Activated T-cell treated with anti-CD3 and anti-CD28 coated beads, Interleukin-2, amount 50 U/mL, for 72 hours (primary cell): Measurements from ENCODE around the gene NTNG2. TPM values are rescaled to one million over a fixed set of nuclear protein-coding genes. Genes with fewer than 3 reads are reported as not detected.

Experiments
- ATAC-seq, 2 donors: fragments of 150-1000 bp; cut with Tn5 transposase; replicated peaks in 1 of 2; 2 replicates each; pipeline ENCODE4 v1.10.0; 2021; ENCODE audit warnings: moderate library complexity in 2 of 2, mild to moderate bottlenecking in 1 of 2
- DNase-seq, 2 donors: peaks; one replicate each; pipeline ENCODE4 v3.0.0; 2021 to 2022; ENCODE audit warnings: mixed read lengths in 1 of 2
- H3K27ac Mint-ChIP-seq: one replicate; pipeline ENCODE4 v1.8.0; 2022; ENCODE audit warnings: mild to moderate bottlenecking, moderate library complexity, mixed read lengths
- H3K27me3 Mint-ChIP-seq: one replicate; pipeline ENCODE4 v1.8.0; 2022; ENCODE audit warnings: low read depth, mixed read lengths
- H3K36me3 Mint-ChIP-seq, 2 donors: one replicate each; pipeline ENCODE4 v1.8.0; 2022; ENCODE audit warnings: mixed read lengths in 2 of 2, mild to moderate bottlenecking in 1 of 2; ENCODE audit not compliant: insufficient read depth in 2 of 2
- H3K4me1 Mint-ChIP-seq: one replicate; pipeline ENCODE4 v1.8.0; 2022; ENCODE audit warnings: low read depth, mixed read lengths
- H3K4me3 Mint-ChIP-seq, 2 donors: one replicate each; pipeline ENCODE4 v1.8.0; 2022; ENCODE audit warnings: mild to moderate bottlenecking in 2 of 2, mixed read lengths in 2 of 2, moderate library complexity in 2 of 2
- H3K9me3 Mint-ChIP-seq, 2 donors: one replicate each; pipeline ENCODE4 v1.8.0; 2022; ENCODE audit warnings: mixed read lengths in 2 of 2
- total RNA-seq, 2 donors: library from RNA; stranded (reverse); gene quantifications; one replicate each; pipeline ENCODE4 v1.2.3, GENCODE V29; 2022

Gene NTNG2
- total RNA-seq, 2 donors from 2014 or later, result 3.2 to 5.4 TPM

- no peak for ATAC-seq
- Mint-ChIP-seq H3K27ac (no peak overlapping the region), H3K36me3 (no peaks in the 10 kb centered on the region), H3K27me3 (peaks cover 40% of the 10 kb centered on the region), H3K4me3 (no peak overlapping the region), H3K4me1 (peaks cover 1% of the 10 kb centered on the region), H3K9me3 (no peaks in the 10 kb centered on the region)
- DNase-seq, result no peak
Observed at GRCh38 chr9:132136151-132136780, 25.6 kb upstream of the NTNG2 start.

DNA sequence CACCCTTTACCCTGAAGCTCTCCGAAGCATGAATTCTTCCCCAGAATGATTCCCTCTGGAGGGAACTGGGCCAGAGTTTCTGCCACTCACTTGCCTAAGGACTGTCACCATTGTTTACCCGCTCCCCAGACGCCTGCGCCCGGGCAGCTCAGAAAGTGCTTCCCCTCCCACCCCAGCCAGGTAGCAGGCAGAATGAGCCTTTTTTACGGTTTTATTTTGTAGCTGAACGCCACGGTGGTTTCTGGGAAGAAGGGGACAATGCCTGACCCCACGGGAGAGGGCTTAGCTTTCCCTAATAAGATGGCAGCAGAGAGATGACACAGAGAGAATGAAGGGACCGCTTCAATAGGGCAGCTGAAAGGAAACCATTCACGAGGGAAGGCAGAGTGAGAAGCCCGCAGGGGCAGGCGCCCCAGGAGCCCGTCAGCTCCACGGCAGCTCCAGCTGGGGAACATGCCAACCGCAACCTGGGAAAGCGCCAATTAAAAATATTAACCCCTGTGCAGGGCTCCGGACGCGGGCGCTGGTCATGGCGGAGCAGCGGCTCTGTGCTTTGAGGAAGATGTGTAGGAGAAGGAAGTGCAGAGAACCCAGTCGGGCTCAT lies 20.4 kb upstream of the NTNG2 start:
- H3K36me3 Mint-ChIP-seq, result no peaks in the 10 kb centered on the region
- ATAC-seq (no peak), DNase-seq (no peak)
- H3K27me3 Mint-ChIP-seq, result peaks cover 59% of the 10 kb centered on the region
- H3K4me1 Mint-ChIP-seq, result peaks cover 23% of the 10 kb centered on the region
- H3K27ac Mint-ChIP-seq, result no peak overlapping the region
- peak overlapping the region; percentile 77 to 81 for H3K4me3 Mint-ChIP-seq
- no peaks in the 10 kb centered on the region for H3K9me3 Mint-ChIP-seq

DNA sequence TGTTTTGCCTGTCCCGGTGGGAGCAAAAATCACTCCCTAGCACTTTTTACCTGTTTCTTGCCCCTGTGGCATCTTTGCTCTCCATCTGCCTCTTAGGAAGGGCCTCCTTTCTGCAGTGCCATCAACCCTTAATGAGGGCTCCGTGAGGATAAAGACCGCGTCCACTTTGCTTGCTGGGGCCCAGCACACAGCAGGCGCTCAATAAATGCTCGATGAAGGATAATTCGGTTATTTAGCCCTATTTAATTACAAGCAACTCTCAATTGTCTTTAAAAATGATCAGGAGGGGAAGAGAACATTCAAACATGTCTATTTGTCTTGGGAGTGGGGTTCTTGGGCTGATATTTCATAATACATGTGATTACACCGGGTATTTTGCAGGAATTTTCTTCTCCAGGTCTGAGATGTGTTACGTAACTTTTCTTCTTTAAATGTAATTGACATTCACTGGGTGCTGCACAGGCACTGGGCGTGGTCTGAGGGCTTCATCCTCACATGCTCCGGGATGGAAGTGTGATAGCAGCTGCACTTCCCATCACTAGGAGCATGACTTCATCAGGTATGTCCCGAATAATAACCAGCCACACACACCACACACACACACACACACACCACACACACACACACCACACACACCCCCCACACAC lies 19.8 kb upstream of the NTNG2 start:
- ATAC-seq, result no peak
- peaks cover 65% of the 10 kb centered on the region for H3K27me3 Mint-ChIP-seq
- no peaks in the 10 kb centered on the region for H3K36me3 Mint-ChIP-seq
- no peak overlapping the region for H3K27ac Mint-ChIP-seq
- H3K4me1 Mint-ChIP-seq, result peaks cover 29% of the 10 kb centered on the region
- DNase-seq, result no peak
- no peaks in the 10 kb centered on the region for H3K9me3 Mint-ChIP-seq
- H3K4me3 Mint-ChIP-seq, result peak overlapping the region; percentile 77 to 81

- DNase-seq, result no peak
- Mint-ChIP-seq H3K27me3 (peaks cover 70% of the 10 kb centered on the region), H3K9me3 (no peaks in the 10 kb centered on the region), H3K36me3 (no peaks in the 10 kb centered on the region), H3K4me1 (peaks cover 32% of the 10 kb centered on the region), H3K27ac (no peak overlapping the region), H3K4me3 (no peak overlapping the region)
- ATAC-seq, result no peak
Observed at GRCh38 chr9:132142924-132143323, 18.9 kb upstream of the NTNG2 start.

DNA sequence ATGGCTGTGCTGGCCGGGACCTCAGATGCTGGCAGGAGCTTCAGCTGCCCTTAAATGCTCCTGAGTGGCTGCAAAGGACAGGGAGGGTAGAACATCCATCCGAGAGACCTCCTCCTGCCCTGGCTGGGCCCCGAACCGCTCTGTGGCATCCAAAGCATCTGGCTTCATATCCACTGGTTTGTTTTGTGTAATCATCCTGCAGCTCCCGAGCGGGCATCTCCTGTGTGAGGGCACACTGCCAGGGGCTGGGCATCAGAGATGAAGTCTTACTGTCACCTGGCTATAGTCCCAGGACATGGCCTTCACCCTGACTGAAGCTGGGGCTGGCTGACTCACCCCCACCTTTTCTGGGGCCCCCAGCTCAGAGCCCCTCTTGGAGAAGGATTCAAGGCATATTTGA lies 18.5 kb upstream of the NTNG2 start:
- no peak for ATAC-seq
- peaks cover 75% of the 10 kb centered on the region for H3K27me3 Mint-ChIP-seq
- H3K4me3 Mint-ChIP-seq, result no peak overlapping the region
- H3K9me3 Mint-ChIP-seq, result no peaks in the 10 kb centered on the region
- no peaks in the 10 kb centered on the region for H3K36me3 Mint-ChIP-seq
- DNase-seq, result no peak
- peaks cover 35% of the 10 kb centered on the region for H3K4me1 Mint-ChIP-seq
- no peak overlapping the region for H3K27ac Mint-ChIP-seq

- Mint-ChIP-seq H3K27ac (no peak overlapping the region), H3K36me3 (no peaks in the 10 kb centered on the region), H3K9me3 (no peaks in the 10 kb centered on the region), H3K27me3 (peaks cover 87% of the 10 kb centered on the region), H3K4me1 (peaks cover 35% of the 10 kb centered on the region), H3K4me3 (peak overlapping the region; percentile 23 to 24)
- ATAC-seq, result peak; percentile 91 to 96
- DNase-seq, result peak; percentile 39 to 51
Observed at GRCh38 chr9:132144708-132145365, 17.0 kb upstream of the NTNG2 start.

DNA sequence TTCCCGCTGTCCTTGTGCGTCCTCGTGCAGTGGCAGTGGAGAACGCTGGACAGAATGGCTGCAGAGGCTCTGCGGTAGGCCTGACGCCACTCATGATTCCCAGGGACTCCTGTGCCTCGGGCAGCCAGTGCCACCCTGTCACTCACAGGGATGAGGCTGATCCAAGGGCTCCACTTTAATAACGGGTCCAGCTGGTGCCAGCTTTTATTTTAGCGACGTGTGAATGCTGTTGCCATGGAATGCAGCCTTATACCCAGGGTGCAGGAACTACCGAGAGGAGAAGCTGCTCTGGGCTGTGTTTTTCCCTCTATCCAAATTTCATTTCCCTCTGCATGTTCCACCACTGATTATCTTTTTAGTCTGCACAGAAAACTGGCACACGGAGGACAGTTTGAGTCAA lies 15.8 kb upstream of the NTNG2 start:
- Mint-ChIP-seq H3K27ac (no peak overlapping the region), H3K4me1 (peaks cover 35% of the 10 kb centered on the region), H3K36me3 (no peaks in the 10 kb centered on the region), H3K27me3 (peaks cover 82% of the 10 kb centered on the region), H3K4me3 (no peak overlapping the region), H3K9me3 (no peaks in the 10 kb centered on the region)
- no peak for ATAC-seq
- DNase-seq, result no peak

GRCh38 chr9:132146575-132146974 lies 15.3 kb upstream of the NTNG2 start:
- DNase-seq (no peak), ATAC-seq (no peak)
- Mint-ChIP-seq H3K27ac (no peak overlapping the region), H3K4me3 (no peak overlapping the region), H3K4me1 (peaks cover 31% of the 10 kb centered on the region), H3K36me3 (no peaks in the 10 kb centered on the region), H3K9me3 (no peaks in the 10 kb centered on the region), H3K27me3 (peaks cover 77% of the 10 kb centered on the region)

GRCh38 chr9:132147331-132147730 lies 14.5 kb upstream of the NTNG2 start:
- no peaks in the 10 kb centered on the region for H3K9me3 Mint-ChIP-seq
- ATAC-seq (peak; percentile 26 to 55), DNase-seq (peak; percentile 16 to 18)

GRCh38 chr9:132147839-132148238 lies 14.0 kb upstream of the NTNG2 start:
- peaks cover 64% of the 10 kb centered on the region for H3K27me3 Mint-ChIP-seq

More at GRCh38 chr9:132147331-132147730, 14.5 kb upstream of the NTNG2 start:
- no peaks in the 10 kb centered on the region for H3K36me3 Mint-ChIP-seq
- H3K27ac Mint-ChIP-seq, result no peak overlapping the region
- peaks cover 69% of the 10 kb centered on the region for H3K27me3 Mint-ChIP-seq
- H3K4me1 Mint-ChIP-seq, result peaks cover 24% of the 10 kb centered on the region
- H3K4me3 Mint-ChIP-seq, result no peak overlapping the region

DNA sequence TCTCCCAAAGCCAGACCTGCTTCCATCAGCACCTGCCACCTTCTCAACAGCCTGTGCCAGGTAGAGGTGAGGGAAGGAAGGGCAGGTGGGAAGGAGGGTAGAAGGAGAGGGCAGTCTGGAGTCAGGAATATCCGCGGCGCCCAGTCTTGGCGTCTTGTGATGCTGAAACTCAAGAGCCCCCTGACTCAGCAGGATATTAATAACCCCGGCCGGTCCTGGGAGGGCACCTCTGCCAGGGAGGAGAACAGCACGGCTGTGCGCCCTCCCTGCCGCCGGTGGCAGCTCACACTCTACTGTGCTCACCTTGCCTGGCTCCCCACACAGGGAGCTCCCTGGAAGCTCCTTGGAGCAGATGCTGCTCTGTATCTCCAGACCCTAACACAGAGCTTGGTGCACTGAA lies 11.6 kb upstream of the NTNG2 start:
- no peaks in the 10 kb centered on the region for H3K36me3 Mint-ChIP-seq
- H3K4me1 Mint-ChIP-seq, result peaks cover 17% of the 10 kb centered on the region
- no peak for ATAC-seq
- DNase-seq, result no peak
- H3K27me3 Mint-ChIP-seq, result peaks cover 61% of the 10 kb centered on the region
- no peak overlapping the region for H3K27ac Mint-ChIP-seq
- no peaks in the 10 kb centered on the region for H3K9me3 Mint-ChIP-seq
- no peak overlapping the region for H3K4me3 Mint-ChIP-seq

More at GRCh38 chr9:132147839-132148238, 14.0 kb upstream of the NTNG2 start:
- peaks cover 24% of the 10 kb centered on the region for H3K4me1 Mint-ChIP-seq
- DNase-seq (no peak), ATAC-seq (no peak)
- H3K36me3 Mint-ChIP-seq, result no peaks in the 10 kb centered on the region
- no peak overlapping the region for H3K4me3 Mint-ChIP-seq
- no peak overlapping the region for H3K27ac Mint-ChIP-seq
- H3K9me3 Mint-ChIP-seq, result no peaks in the 10 kb centered on the region

- H3K36me3 Mint-ChIP-seq, result no peaks in the 10 kb centered on the region
- ATAC-seq (no peak), DNase-seq (no peak)
- no peak overlapping the region for H3K4me3 Mint-ChIP-seq
- H3K27me3 Mint-ChIP-seq, result peaks cover 53% of the 10 kb centered on the region
- H3K4me1 Mint-ChIP-seq, result peaks cover 15% of the 10 kb centered on the region
- no peaks in the 10 kb centered on the region for H3K9me3 Mint-ChIP-seq
- H3K27ac Mint-ChIP-seq, result no peak overlapping the region
Observed at GRCh38 chr9:132151118-132151517, 10.7 kb upstream of the NTNG2 start.

- H3K36me3 Mint-ChIP-seq, result no peaks in the 10 kb centered on the region
- no peak overlapping the region for H3K4me3 Mint-ChIP-seq
- DNase-seq (no peak), ATAC-seq (no peak)
- H3K27me3 Mint-ChIP-seq, result peaks cover 47% of the 10 kb centered on the region
- H3K4me1 Mint-ChIP-seq, result peaks cover 4% of the 10 kb centered on the region
- no peak overlapping the region for H3K27ac Mint-ChIP-seq
- no peaks in the 10 kb centered on the region for H3K9me3 Mint-ChIP-seq
Observed at GRCh38 chr9:132152231-132152630, 9.6 kb upstream of the NTNG2 start.
